Measurements from ENCODE around the gene NAA38. TPM values are rescaled to one million over a fixed set of nuclear protein-coding genes. Genes with fewer than 3 reads are reported as not detected.

Gene NAA38
- total RNA-seq, 1 donor from 2014 or later = 66.2 TPM

DNA sequence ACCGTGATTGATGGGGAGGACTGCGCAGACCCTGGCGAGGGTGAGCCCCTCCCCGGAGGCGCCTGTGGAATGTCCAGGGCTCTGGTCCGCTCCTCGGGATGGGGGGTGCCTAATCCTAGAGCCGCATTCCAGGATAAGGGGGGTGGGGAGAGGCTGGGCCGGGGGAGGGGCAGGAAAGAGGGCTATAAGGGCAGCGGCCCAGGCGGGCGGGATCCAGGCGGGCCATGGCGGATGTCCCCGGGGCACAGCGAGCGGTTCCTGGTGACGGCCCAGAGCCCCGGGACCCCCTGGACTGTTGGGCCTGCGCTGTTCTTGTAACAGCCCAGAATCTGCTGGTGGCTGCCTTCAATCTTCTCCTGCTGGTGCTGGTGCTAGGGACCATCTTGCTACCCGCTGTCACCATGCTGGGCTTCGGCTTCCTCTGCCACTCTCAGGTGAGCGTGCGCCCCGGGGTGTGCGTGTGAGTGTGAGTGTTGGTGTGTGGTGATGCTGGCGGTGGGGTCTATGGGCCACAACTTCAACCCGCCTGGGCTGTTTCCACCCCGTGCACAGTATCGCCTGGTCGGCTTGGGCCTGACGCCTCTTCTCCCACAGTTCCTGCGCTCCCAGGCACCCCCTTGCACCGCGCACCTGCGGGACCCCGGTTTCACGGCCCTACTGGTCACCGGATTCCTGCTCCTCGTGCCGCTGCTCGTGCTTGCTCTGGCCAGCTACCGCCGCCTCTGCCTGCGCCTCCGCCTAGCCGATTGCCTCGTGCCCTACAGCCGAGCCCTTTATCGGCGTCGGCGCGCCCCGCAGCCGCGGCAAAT lies 2.3 kb downstream of the NAA38 start, which contains the start of gene TMEM88:
Gene TMEM88 (plus strand): TSS at position 216 of the 809 bp plus-strand sequence. CDS start 9 bp downstream, at position 225.
- H3K27ac Mint-ChIP-seq (ENCODE audit: unreplicated experiment) = peak within 1 kb of the TSS; percentile 10

DNA sequence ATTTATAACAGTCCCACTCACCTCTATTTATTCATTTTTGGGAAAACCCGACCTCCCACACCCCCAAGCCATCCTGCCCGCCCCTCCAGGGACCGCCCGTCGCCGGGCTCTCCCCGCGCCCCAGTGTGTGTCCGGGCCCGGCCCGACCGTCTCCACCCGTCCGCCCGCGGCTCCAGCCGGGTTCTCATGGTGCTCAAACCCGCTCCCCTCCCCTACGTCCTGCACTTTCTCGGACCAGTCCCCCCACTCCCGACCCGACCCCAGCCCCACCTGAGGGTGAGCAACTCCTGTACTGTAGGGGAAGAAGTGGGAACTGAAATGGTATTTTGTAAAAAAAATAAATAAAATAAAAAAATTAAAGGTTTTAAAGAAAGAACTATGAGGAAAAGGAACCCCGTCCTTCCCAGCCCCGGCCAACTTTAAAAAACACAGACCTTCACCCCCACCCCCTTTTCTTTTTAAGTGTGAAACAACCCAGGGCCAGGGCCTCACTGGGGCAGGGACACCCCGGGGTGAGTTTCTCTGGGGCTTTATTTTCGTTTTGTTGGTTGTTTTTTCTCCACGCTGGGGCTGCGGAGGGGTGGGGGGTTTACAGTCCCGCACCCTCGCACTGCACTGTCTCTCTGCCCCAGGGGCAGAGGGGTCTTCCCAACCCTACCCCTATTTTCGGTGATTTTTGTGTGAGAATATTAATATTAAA lies 3.1 kb downstream of the NAA38 start:
- Mint-ChIP-seq H3K9me3 (ENCODE audit: unreplicated experiment) (no peaks in the 10 kb centered on the region), H3K36me3 (ENCODE audit: unreplicated experiment) (peaks cover 28% of the 10 kb centered on the region), H3K4me1 (ENCODE audit: unreplicated experiment) (peaks cover 8% of the 10 kb centered on the region), H3K4me3 (ENCODE audit: unreplicated experiment) (no peak overlapping the region), H3K27me3 (ENCODE audit: unreplicated experiment) (no peaks in the 10 kb centered on the region), H3K27ac (ENCODE audit: unreplicated experiment) (peak overlapping the region; percentile 10)
- DNase-seq (ENCODE audit: extremely low spot score, unreplicated experiment) = peak; percentile 48
- TF ChIP-seq CTCF (IDR thresholded peaks at IDR 0.05) = no peak

More for the DNA sequence above, 2.3 kb downstream of the NAA38 start, which contains the start of gene TMEM88:
- Mint-ChIP-seq H3K27me3 (ENCODE audit: unreplicated experiment) (no peaks in the 10 kb centered on the region), H3K4me1 (ENCODE audit: unreplicated experiment) (peaks cover 8% of the 10 kb centered on the region), H3K9me3 (ENCODE audit: unreplicated experiment) (no peaks in the 10 kb centered on the region), H3K36me3 (ENCODE audit: unreplicated experiment) (peaks cover 23% of the 10 kb centered on the region), H3K4me3 (ENCODE audit: unreplicated experiment) (no peak within 1 kb of the TSS)
- DNase-seq (ENCODE audit: extremely low spot score, unreplicated experiment) = peak; percentile 75
- TF ChIP-seq CTCF (IDR thresholded peaks at IDR 0.05) = no peak

DNA sequence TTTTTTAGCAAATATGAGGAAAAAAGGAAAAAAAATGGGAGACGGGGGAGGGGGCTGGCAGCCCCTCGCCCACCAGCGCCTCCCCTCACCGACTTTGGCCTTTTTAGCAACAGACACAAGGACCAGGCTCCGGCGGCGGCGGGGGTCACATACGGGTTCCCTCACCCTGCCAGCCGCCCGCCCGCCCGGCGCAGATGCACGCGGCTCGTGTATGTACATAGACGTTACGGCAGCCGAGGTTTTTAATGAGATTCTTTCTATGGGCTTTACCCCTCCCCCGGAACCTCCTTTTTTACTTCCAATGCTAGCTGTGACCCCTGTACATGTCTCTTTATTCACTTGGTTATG lies 3.7 kb downstream of the NAA38 start:
- no peak for DNase-seq (ENCODE audit: extremely low spot score, unreplicated experiment)
- peak overlapping the region; percentile 10 for H3K27ac Mint-ChIP-seq (ENCODE audit: unreplicated experiment)
- H3K4me1 Mint-ChIP-seq (ENCODE audit: unreplicated experiment) = peaks cover 8% of the 10 kb centered on the region
- H3K36me3 Mint-ChIP-seq (ENCODE audit: unreplicated experiment) = peaks cover 28% of the 10 kb centered on the region
- no peak for TF ChIP-seq CTCF (IDR thresholded peaks at IDR 0.05)
- no peak overlapping the region for H3K4me3 Mint-ChIP-seq (ENCODE audit: unreplicated experiment)
- no peaks in the 10 kb centered on the region for H3K27me3 Mint-ChIP-seq (ENCODE audit: unreplicated experiment)
- no peaks in the 10 kb centered on the region for H3K9me3 Mint-ChIP-seq (ENCODE audit: unreplicated experiment)

DNA sequence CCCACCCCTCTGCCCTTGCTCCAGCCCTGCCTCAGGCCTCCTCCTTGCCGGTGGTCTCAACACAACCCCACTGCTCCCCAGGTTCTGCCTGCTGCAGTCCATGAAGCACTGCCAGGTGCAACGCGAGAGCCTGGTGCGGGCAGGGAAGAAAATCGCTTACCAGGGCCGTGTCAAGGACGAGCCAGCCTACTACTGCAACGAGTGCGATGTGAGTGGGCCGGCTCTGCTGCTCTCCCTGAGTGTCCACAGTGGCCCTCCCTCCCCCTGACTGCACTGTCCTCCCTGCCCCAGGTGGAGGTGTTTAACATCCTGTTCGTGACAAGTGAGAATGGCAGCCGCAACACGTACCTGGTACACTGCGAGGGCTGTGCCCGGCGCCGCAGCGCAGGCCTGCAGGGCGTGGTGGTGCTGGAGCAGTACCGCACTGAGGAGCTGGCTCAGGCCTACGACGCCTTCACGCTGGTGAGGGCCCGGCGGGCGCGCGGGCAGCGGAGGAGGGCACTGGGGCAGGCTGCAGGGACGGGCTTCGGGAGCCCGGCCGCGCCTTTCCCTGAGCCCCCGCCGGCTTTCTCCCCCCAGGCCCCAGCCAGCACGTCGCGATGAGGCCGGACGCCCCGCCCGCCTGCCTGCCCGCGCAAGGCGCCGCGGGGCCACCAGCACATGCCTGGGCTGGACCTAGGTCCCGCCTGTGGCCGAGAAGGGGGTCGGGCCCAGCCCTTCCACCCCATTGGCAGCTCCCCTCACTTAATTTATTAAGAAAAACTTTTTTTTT lies 4.3 kb downstream of the NAA38 start:
- no peak for TF ChIP-seq CTCF (IDR thresholded peaks at IDR 0.05)
- H3K9me3 Mint-ChIP-seq (ENCODE audit: unreplicated experiment) = no peaks in the 10 kb centered on the region
- no peaks in the 10 kb centered on the region for H3K27me3 Mint-ChIP-seq (ENCODE audit: unreplicated experiment)
- no peak for DNase-seq (ENCODE audit: extremely low spot score, unreplicated experiment)
- no peak overlapping the region for H3K27ac Mint-ChIP-seq (ENCODE audit: unreplicated experiment)
- H3K36me3 Mint-ChIP-seq (ENCODE audit: unreplicated experiment) = peaks cover 30% of the 10 kb centered on the region
- peaks cover 8% of the 10 kb centered on the region for H3K4me1 Mint-ChIP-seq (ENCODE audit: unreplicated experiment)
- no peak overlapping the region for H3K4me3 Mint-ChIP-seq (ENCODE audit: unreplicated experiment)

Measured in osteocyte (in vitro differentiated cells).